ENCODE measurements around the gene DERL2.

DERL2 gene

DNA sequence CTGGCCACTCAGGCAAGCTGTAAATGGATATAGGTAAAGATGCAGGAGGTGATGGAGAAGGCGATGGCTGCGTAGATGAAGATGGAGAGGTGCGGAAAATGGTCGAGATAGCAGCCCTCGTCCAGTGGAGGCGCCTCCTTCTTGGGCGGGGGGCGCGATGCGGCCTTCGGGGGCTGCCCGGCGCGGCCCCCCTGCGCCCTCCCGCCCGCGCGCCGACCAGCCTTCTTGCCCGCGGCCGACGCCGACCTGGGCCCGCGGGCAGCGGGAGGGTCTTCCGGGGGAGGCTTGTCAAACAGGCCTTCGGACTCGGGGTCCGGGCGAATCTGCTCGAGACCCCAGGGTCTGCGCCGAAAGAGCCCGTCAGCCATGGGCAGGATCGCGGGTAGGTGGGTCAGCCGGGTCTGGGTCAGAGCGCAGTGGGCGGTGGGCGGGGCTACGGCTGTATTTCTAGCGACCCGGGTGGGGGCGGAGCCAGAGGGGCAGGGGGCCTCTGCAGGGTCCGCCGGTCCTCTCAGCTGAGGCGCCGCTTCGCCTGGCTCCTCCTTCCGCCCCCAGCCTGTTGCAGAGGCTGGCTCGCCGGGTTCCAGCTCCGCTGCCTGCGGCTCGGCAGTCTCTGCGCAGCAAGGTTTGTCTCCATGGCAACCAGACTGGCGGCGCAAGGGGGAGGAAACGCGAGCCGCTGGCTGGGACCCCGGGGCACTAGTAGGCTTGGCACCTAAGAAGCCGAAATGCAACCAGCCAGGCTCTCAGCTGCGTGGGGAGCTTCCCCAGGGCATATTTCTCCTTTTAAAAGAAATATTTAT lies 14.8 kb upstream of the DERL2 start:
- peak; percentile 65 to 93 for DNase-seq

DNA sequence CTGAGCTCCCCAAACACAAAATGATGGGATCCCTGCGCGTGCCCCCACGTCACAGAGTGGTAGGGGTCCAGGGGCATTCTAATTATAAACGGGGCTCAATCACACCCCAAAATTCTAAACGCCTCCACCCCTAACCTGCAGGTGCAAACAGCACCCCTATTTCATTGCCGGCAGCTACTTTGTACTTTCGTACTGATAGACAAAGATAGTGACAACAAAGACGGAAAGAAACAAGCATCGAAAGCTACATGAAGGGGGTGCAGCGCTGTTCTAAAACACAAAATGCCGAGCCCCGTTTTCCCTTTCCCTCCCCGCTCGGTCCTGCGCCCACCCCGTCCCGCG lies 14.2 kb upstream of the DERL2 start:
- no peak for DNase-seq

DNA sequence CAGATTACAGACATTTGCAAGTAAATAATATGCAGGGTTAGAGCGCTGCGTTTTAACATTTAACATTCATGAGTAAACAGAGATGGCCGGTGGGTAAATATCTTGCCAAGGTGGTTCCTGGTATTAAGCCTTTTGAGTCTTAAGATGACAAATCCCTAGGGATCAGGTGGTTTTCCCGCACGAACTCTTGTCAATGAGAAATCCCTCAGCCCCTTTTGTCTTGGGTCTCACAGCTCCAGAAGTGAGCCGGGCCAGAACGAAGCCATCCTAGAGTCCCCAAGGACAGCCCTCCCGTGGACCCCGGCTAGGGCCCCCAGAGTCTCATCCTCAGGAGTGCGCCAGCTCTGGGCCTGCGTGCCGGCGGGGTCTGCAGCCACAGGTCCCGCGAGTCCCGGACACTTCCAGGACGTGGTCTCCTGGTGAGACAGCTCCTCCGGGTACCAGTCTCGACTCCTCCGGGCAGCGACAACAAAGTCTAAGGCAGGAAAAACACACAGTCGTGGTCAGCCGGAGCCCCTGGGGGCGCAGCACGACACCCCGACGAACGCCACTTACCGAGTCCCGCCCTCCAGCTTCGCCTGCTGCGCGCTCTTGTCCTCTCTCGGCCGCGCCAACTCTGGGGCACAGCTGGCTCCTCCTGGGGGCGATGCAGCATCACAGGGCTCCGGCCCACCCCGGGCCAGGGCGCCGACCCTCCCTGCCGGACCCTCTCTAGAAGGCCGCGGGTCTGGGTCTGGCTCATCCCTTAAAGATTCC lies 13.7 kb upstream of the DERL2 start:
- DNase-seq: no peak

DNA sequence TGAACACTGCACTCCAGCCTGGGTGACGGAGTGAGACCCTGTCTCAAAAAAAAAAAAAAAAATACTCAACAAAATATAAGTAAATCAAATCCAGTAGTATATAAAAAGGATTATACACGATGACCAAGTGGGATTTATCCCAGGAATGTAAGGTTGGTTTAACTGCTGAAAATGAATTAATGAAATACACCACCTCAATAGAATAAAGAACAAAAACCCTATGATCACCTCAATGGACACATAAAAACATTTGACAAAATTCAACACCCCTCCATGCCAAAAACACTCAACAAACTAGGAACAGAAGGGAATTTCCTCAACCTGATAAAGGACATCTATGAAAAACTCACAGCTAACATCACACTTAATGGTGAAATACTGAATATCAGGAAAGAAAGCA lies 7.0 kb upstream of the DERL2 start:
- DNase-seq: no peak

DNA sequence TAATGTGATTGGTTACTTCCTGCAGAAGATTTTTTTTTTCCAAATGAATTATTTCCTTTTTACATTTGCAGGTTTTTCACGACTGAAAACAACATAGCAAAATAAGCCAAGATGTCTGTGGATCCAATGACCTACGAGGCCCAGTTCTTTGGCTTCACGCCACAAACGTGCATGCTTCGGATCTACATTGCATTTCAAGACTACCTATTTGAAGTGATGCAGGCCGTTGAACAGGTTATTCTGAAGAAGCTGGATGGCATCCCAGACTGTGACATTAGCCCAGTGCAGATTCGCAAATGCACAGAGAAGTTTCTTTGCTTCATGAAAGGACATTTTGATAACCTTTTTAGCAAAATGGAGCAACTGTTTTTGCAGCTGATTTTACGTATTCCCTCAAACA lies 2.8 kb upstream of the DERL2 start:
- DNase-seq: no peak

DNA sequence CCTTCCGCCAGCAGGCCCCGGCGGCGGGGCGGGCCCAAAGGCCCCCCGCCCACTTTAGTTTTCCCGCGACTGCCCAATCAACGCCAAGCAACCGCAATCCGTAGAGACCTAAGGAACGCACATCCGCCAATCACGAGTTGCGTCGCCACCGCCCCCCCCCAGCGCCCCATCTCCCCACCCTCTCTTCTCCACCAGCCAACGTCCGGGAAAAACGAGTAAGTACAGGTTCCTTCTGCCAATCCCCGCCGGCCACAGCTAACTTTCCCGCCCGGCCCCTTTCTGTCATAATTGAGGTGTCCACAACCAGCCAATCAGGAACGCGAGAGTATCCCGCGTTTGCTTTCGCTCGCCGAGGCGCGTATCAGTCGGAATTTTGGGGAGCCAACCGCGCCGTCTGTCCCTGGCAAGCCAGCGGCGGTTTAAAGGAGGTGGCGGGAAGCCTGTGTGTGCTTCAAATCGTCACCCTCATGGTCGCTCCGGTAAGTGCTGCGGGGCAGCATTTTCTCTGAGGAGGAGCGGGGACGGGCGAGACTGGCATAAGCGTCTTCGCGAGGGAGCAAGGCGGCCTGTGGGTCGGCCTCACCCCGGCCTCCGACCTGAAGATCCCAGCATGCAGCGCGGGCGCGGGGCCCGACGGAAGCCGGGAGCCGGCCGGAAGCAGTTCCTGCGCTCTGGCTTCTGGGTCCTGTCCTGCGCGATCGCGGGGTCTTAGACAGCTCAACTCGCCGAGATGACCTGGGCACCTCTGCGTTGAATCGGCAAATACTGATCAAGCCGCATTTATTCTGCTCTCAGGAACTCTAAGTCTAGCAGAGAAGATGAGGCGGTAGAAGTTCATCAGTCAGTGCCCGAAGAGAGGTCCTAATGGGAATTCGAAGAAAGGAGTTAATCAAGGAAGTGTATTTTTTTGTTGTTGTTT lies 487 bp upstream of the DERL2 start, which contains the start of gene MIS12:
MIS12 (plus strand) TSS at position 361 of the 919 bp plus-strand sequence. CDS start 2,297 bp downstream, outside the sequence.
- DNase-seq: peak; percentile 98 to 99

DNA sequence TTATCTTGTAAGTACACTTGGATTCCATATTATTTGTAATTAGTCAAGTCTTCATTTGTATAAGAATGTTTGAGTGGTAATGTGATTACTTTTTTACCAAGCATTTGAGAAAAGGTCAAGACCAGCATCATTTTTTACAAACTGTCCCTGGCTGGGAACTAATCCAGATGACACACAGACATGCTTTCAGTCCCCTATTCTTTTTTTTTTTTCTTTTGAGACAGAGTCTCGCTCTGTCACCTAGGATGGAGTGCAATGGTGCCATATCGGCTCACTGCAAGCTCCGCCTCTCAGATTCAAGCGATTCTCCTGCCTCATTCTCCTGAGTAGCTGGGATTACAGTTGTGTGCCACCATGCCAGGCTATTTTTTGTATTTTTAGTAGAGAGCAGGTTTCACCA lies 4.5 kb downstream of the DERL2 start:
- DNase-seq: no peak

DNA sequence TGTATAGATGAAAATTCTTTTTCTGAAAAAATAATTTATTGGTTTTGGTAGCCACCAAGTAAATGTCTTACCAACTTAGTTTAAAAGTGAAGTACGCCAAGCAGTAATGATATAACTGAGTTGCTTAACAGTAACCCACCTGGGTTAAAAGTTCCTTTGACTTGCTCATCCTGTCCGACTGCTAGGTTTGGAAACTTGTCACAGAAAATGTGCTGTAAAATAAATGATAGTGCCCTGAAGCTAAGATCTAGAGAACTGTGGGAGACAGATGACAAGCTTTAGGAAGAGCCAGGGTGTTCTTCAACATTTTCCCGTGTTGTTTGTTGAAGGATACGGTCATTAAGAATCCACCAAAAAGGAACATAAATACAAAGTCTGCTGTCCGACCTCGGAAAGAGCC lies 5.0 kb downstream of the DERL2 start:
- DNase-seq: no peak

DNA sequence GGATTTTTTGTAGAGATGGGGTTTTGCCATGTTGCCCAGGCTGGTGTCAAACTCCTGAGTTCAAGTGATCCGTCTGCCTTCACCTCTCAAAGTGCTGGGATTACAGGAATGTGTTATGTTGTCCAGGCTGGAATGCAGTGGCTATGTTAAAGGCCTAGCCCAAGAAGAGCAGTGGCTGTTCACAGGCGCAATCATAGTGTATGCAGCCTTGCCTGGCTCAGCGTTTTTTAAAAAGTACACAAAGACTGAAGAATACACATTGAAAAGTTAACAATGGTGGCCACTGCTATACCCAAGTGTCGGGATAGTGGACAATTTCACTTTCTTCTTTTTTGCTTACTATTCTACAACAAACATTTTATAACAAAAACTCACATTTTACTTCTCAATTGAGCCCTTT lies 7.0 kb downstream of the DERL2 start:
- no peak for DNase-seq

DNA sequence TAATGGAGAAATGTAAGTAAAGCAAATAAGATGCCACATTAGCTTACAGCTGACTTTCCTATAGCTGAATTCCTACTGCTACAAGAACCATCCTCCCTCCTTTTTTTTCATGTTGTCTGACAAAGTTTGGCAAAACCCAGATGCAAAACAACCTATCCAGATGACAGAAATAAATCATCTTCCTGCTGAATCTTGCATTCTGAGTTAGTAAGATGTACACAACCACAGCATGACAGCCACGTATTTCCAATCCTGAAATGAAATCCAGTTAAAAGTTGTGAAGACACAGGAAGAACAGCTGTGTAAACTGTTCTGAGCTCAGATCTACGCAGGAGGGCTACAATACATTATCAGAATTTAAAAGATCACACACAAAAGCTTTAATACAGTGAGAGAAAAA lies 12.1 kb downstream of the DERL2 start:
- DNase-seq: no peak

DNA sequence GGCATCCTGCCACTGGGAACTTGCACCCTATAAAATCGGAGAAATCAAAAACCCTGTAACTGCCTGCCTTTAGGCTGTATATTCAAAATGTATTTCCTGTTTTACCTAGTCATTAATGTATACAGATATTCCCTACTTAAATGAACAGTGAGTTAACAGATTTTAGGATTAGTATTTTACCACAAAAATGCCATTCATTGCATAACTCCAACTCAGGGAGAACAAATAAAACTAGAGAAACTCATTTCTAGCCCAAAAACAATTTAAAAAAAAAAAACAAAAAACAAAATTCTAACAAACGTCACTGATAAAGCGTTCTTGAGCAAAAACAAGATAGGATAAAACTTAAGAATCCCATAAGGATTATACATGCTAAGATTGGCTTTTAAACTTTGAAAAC lies 13.5 kb downstream of the DERL2 start:
- no peak for DNase-seq

DNA sequence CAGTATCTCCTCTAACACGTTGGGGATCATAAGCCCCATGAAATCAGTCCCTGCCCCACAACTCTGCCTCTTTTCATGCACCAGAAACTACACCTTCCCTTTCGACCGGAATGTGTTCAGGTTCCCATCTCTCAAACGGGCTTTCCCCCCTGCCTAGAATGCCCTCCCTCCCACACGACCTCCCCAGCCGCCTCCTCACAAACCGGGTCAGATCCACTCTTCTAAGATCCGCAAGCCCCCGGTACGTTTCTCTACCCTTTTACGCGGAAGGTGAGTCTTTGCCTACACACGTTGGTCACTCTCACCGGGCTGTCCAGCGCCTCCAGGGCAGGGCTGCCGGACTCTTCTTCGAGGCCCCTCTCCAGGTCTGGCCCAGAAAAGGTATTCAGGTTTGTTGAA lies 17.9 kb downstream of the DERL2 start:
- no peak for DNase-seq

DNA sequence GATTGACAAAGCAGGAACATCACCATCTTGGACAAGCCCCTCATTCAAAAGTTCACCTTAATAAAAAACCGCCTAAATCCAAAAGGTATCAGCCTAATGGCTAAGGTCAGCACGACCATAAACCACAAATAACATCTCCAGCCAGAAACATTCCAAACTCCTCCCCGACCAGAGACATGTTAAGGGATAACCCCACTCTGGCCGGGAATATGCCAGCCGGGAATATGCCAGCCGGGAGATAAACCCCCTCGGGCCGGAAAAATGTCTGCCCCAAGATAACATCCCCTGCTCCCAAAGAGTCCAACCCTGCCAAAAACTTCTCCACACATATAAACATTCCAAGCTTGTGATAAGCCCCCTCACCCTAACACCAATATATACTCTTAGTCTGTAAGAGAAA lies 18.6 kb downstream of the DERL2 start:
- DNase-seq: no peak

DNA sequence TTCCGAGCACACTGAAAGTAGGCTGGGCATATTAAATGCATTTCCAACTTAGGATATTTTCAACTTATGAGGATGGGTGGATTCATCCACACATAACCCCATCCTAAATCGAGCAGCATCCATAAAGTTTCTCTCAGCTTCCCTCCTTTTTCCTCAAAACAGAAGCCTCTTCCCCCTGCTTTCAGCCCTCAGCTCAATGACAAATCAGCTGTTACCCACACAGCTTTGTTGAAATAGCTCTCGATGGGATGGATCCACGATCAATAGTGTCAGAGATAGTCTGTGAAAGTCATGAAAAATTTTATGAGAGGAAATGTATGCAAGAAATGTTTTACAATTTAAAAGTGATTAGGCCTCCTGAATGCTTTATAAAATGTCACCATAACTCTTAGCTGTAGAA lies 19.7 kb downstream of the DERL2 start:
- no peak for DNase-seq

DNA sequence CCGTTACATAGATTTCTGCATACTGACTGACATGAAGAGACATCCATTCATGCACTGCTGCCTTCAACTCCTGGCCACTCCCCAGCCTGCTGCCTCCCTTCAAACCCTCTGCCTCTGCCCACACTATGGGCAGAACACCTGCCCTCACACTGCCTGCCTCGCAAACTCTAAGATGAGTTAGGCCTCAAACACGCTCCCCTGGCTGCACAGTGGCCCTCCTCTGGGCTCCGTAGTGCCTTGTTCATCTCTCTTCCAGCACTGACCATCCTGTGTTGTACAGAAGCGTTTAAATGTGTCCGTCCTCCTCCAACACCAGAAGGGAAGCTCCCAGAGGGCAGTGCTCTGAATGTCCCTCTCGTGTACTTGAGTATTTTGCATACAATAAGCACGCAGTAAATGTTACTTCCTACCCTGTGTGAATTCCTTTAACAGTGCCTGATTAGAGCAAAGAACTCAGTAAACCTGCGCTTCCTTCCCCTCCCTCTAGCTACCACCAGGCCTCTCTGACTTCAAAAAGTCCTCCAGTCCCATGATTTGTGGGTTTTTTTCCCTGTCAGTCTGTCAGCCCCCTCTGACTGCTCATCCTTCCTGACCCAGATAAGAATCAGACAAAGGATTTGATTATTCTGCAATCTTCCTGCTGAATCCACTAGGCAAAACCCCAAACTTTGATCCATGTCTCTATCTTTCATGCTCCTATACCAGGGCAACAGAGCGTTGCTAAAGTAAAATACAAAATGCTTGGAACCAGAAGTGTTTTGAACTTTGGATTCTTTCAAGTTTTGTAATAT lies 21.1 kb downstream of the DERL2 start:
- no peak for DNase-seq

DNA sequence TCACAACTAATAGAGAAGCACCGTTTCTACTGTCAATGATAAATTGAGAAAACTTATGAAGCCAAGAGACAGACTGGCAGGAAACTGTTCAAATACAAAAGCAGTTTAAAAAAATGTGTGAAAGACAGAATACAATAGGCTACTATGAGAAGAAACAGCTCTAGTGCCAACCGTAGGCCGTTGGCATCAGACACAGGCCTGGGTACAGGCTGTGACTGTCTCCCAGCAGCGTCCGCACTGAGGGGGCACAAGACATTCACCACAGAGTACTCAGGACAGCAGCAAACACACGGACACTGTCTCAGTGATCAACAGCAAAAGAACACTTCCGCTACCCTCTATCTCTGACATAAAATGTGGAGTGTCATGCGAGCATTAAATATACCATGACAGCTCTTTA lies 39.2 kb downstream of the DERL2 start:
- no peak for DNase-seq

DNA sequence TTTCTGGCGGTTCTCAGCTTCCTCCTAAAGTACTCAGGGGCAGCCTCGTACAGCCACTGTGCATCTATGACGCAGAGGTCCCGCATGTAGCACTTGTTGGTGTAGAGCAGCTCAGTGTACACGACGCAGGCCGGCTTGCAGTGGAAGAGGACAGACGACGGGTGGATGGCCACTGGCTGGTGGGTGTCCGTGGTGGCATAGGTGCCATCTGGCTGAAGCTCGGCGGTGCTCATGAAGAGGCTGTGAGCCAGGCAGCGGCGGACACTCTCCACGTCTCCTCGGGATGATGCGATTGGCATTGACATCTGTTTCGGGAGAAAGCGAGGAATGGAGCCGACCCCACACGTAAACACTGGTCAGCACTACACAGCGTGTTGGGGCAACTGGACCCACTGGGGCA lies 41.8 kb downstream of the DERL2 start:
- no peak for DNase-seq

DNA sequence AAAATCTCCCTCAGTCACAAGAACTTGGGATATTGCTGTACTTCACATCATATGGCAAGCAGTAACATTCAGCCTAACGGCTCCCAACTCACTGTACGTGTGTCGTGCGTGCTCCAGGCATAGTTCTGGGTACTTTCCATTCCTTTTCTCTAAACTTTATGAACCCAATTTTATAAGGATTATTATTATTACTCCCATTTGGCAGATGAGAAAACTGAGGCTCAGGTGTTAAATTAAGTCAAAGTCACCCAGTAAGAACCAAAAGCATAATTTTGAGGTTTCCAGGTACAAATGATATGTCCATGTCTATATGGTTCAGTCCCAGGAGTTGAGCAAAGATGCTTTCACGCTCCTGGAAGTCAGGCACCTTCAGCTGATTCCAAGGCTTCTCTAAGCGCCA lies 42.2 kb downstream of the DERL2 start:
- DNase-seq: no peak

DNA sequence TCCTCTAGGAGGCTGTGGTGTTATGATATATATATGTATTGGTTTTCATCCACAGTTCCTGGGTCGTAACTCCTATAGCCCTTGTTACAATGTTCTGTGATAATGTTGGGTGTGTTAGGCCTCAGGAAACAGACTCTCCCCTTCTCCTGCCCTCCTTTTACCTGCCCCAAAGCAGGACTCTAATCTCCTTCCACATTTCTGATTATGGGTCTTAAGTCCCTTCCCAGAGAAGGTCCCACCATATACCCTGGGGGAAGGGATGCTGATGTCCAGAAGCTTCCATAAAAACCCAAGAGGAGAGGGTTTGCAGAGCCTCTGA lies 46.6 kb downstream of the DERL2 start:
- DNase-seq: no peak

DNA sequence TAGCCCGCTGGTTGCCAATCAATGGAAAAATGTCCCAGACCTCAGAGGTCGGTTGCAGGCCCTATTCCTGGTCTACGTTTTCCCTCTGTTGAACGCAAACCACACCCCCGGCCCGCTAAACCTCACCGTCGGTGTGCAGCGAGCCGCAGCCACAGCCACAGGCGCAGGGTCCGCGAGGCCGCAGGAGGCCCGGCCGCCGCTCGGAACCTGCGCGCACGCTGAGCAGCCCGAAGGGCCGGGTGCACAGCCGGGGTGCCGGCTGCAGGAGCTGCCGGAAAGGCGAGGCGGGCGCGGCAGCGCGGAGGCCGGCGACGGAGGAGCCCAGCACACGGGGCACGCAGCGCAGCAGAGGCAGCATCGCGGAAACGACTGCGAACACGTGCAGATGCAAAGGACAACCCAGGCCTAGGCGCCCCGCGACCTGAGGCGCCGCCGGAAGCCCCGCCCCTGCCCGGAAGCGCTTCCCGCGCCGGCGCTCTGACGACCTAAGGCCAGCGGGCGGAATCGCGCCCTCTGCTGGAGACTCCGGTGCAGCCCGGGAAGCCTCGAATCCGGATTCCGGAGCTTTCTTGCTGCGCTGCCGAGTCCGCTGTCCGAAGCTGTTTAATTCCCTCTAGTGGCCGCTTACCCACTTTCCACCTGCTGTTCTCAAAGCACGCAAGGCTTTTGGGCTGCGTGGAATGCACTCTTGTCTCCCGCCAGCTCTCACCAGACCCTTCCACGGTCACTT lies 47.1 kb downstream of the DERL2 start, which contains the start of gene C1QBP:
C1QBP (minus strand) TSS at position 440 of the 730 bp plus-strand sequence; CDS start at position 358, 82 bp downstream.
- DNase-seq: peak; percentile 73 to 94

DNA sequence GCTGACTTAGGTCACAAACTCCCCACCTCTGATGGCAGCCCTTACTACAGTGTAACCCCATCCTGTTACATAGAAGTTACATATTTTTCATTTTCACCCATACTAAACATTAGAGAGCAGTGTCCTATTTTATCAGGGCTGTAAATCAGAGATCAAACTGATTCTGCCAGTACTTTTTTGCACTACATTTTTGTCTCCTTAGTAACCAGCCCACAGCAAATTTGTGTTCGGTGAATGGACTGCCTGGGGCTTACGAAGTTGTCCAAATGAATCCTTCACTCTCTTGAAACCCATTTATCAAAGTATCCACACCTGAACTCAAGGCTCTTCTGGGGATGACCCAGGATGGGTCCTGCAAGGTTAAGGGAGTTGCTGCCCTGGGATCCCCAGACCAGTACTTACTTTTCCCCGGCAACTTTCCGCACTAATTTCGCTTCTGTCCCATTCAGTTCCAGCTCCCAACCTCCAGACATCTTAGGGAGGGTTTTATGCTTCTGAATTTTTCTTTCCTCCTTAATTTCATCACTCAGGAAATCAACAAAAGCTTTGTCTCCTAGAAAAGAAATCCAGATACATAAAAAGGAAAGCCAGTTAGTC lies 48.2 kb downstream of the DERL2 start:
- no peak for DNase-seq
